H1 (cell line): ENCODE measurements around the gene GPC3. TPM values are rescaled to one million over a fixed set of nuclear protein-coding genes. Genes with fewer than 3 reads are reported as not detected.

Experiments used
- CREB1 ChIP-seq: IDR thresholded peaks from 2 replicates; pipeline ENCODE4 v1.6.1; 2012; ENCODE audit warnings: inconsistent platforms
- EZH2 ChIP-seq: fragments of 200-600 bp; sonication (generic); IDR thresholded peaks from 2 replicates; pipeline ENCODE4 v1.7.1; 2012; ENCODE audit warnings: low read depth, mild to moderate bottlenecking, moderate library complexity, low read length, inconsistent platforms; ENCODE audit not compliant: severe bottlenecking
- HDAC6 ChIP-seq: IDR thresholded peaks from one replicate; pipeline ENCODE4 v1.7.1; 2012; ENCODE audit warnings: low read depth, mild to moderate bottlenecking, inconsistent platforms, low read length, moderate library complexity
- JUN ChIP-seq: IDR thresholded peaks from 2 replicates; pipeline ENCODE4 v1.6.1; 2011; ENCODE audit warnings: low read depth, mild to moderate bottlenecking, improper control_type of control experiment, low read length
- JUND ChIP-seq: IDR thresholded peaks from 2 replicates; pipeline ENCODE4 v1.6.1; 2011; ENCODE audit warnings: mild to moderate bottlenecking, improper control_type of control experiment, low read length
- POLR2A ChIP-seq, 2 experiments: IDR thresholded peaks; 1 replicate in 1 of 2; 2 replicates in 1 of 2; pipeline ENCODE4 v1.6.1; 2011; ENCODE audit warnings: low read depth in 2 of 2, low read length in 2 of 2, mild to moderate bottlenecking in 2 of 2; ENCODE audit errors: control extremely low read depth in 1 of 2
- SAP30 ChIP-seq: fragments of 300-600 bp; sonication (generic); IDR thresholded peaks from 2 replicates; pipeline ENCODE4 v1.7.1; 2012; ENCODE audit warnings: low read length, moderate library complexity, mild to moderate bottlenecking, inconsistent platforms; ENCODE audit not compliant: insufficient read depth, insufficient replicate concordance
- SIX5 ChIP-seq: IDR thresholded peaks from 2 replicates; pipeline ENCODE4 v1.6.1; 2011; ENCODE audit warnings: mild to moderate bottlenecking, low read depth, low read length
- SRF ChIP-seq: IDR thresholded peaks from 2 replicates; pipeline ENCODE4 v1.6.1; 2011; ENCODE audit warnings: mild to moderate bottlenecking, low read depth, low read length, moderate library complexity
- TBP ChIP-seq: IDR thresholded peaks from 2 replicates; pipeline ENCODE4 v1.6.1; 2011; ENCODE audit warnings: low read depth, low read length, improper control_type of control experiment
- polyA plus RNA-seq, 7 experiments: library from polyadenylated mRNA; depleted of rRNA in 3 of 7; stranded (reverse) in 5 of 7; unstranded in 2 of 7; fragments of >200 nt in 5 of 7; fragments of 200-250 nt in 2 of 7; gene quantifications; 1 replicate in 5 of 7; 2 replicates in 1 of 7; 4 replicates in 1 of 7; pipeline versions ENCODE4 v1.2.1 to v1.2.3, GENCODE V29; 2011 to 2013; ENCODE audit warnings: missing spikeins in 2 of 7, mixed read lengths in 2 of 7
- total RNA-seq: library from RNA; stranded (reverse); fragmentation: NEBNext Ultra II Directional; extraction: Animal tissue kit (Norgen Biotek cat#: 25700); gene quantifications from 2 replicates; pipeline ENCODE4 v1.2.1, GENCODE V29; 2021

GPC3 gene
- total and polyA plus RNA-seq, 2 of the 8 experiments (the other 6 are each of a cell fraction or from before 2014, with no cell fraction given): 64.8 to 71.9 TPM

GRCh38 chrX:134002921-134003615, 17.7 kb upstream of the GPC3 start (continued):
- no peak for TF ChIP-seq CREB1
- TF ChIP-seq SIX5: no peak
- no peak for TF ChIP-seq TBP
- no peak for TF ChIP-seq HDAC6
- TF ChIP-seq SRF: no peak
- TF ChIP-seq POLR2A (IDR thresholded peaks at IDR 0.05; ENCODE audit: control extremely low read depth in 1 of 2, low read depth in 2 of 2, low read length in 2 of 2): no peak
- no peak for TF ChIP-seq EZH2
- no peak for TF ChIP-seq JUN
- TF ChIP-seq JUND: no peak
- TF ChIP-seq SAP30: no peak
- TF ChIP-seq, all 59 proteins: peak for 0
